ENCODE results near the gene OVAAL. TPM values are rescaled to one million over a fixed set of nuclear protein-coding genes. Genes with fewer than 3 reads are reported as not detected.

Gene OVAAL
- total RNA-seq, 1 experiment from 2014 or later, result not detected

- intact Hi-C loops (cut with micrococcal nuclease; ENCODE audit: unreplicated experiment), result no loop called here
- no peaks in the 10 kb centered on the region for H3K27me3 ChIP-seq (ENCODE audit: insufficient read depth, low read depth)
- no peaks in the 10 kb centered on the region for H3K79me2 ChIP-seq (ENCODE audit: low read depth)
- H3K4me1 ChIP-seq (replicated peaks; ENCODE audit: insufficient read depth), result no peaks in the 10 kb centered on the region
- H3K4me2 ChIP-seq, result no peak overlapping the region
- H3F3A ChIP-seq (ENCODE audit: insufficient read depth, low read depth), result no peaks in the 10 kb centered on the region
- H3K27ac ChIP-seq, result no peak overlapping the region
- no peaks in the 10 kb centered on the region for H4K20me1 ChIP-seq (ENCODE audit: insufficient read depth)
- no peak overlapping the region for H2AFZ ChIP-seq
- ChIA-PET POLR2A (ENCODE audit: unreplicated experiment) (no interaction called here), CTCF (no interaction called here)
- no peaks in the 10 kb centered on the region for H3K9me3 ChIP-seq (ENCODE audit: insufficient read depth, low read depth)
- H3K9me2 ChIP-seq (ENCODE audit: insufficient read depth), result no peaks in the 10 kb centered on the region
- TF ChIP-seq CTCF (conservative IDR thresholded peaks at IDR 0.05) (no peak), EZH2 (IDR thresholded peaks at IDR 0.05; ENCODE audit: low read depth) (no peak)
- H3K4me3 ChIP-seq, result no peak overlapping the region
- H3K36me3 ChIP-seq (ENCODE audit: low read depth), result no peaks in the 10 kb centered on the region
- peak in 1 of 2 experiments; percentile 63 for DNase-seq
- no TSS peak for BruUV-seq (replicated peaks)
These were observed 36.0 kb downstream of the OVAAL start for GRCh38 chr1:180594723-180595122.

GRCh38 chr1:180595966-180596365 is 37.2 kb downstream of the OVAAL start:
- Histone ChIP-seq H4K20me1 (ENCODE audit: insufficient read depth) (no peaks in the 10 kb centered on the region), H2AFZ (no peak overlapping the region), H3K9me2 (ENCODE audit: insufficient read depth) (no peaks in the 10 kb centered on the region), H3K4me1 (replicated peaks; ENCODE audit: insufficient read depth) (no peaks in the 10 kb centered on the region), H3F3A (ENCODE audit: insufficient read depth, low read depth) (no peaks in the 10 kb centered on the region), H3K27me3 (ENCODE audit: insufficient read depth, low read depth) (no peaks in the 10 kb centered on the region), H3K4me3 (no peak overlapping the region), H3K9me3 (ENCODE audit: insufficient read depth, low read depth) (no peaks in the 10 kb centered on the region), H3K27ac (no peak overlapping the region), H3K4me2 (no peak overlapping the region), H3K79me2 (ENCODE audit: low read depth) (no peaks in the 10 kb centered on the region), H3K36me3 (ENCODE audit: low read depth) (no peaks in the 10 kb centered on the region)
- no peak for DNase-seq
- CTCF ChIA-PET, result interaction anchor here (0.6 kb wide), 1 partner anchor 58 kb away, joined by 3 read pairs; no protein-coding TSS in a partner anchor
- TF ChIP-seq EZH2 (IDR thresholded peaks at IDR 0.05; ENCODE audit: low read depth) (no peak), CTCF (conservative IDR thresholded peaks at IDR 0.05) (no peak)
- POLR2A ChIA-PET (ENCODE audit: unreplicated experiment), result no interaction called here
- intact Hi-C loops (cut with micrococcal nuclease; ENCODE audit: unreplicated experiment), result no loop called here
- BruUV-seq (replicated peaks), result no TSS peak

- no peaks in the 10 kb centered on the region for H3K4me1 ChIP-seq (replicated peaks; ENCODE audit: insufficient read depth)
- no peaks in the 10 kb centered on the region for H3K27me3 ChIP-seq (ENCODE audit: insufficient read depth, low read depth)
- no peak for DNase-seq
- H3K9me2 ChIP-seq (ENCODE audit: insufficient read depth), result no peaks in the 10 kb centered on the region
- CTCF ChIA-PET, result no interaction called here
- H3K4me2 ChIP-seq, result no peak overlapping the region
- TF ChIP-seq EZH2 (IDR thresholded peaks at IDR 0.05; ENCODE audit: low read depth) (no peak), CTCF (conservative IDR thresholded peaks at IDR 0.05) (no peak)
- no peaks in the 10 kb centered on the region for H4K20me1 ChIP-seq (ENCODE audit: insufficient read depth)
- no peak overlapping the region for H3K27ac ChIP-seq
- no peaks in the 10 kb centered on the region for H3F3A ChIP-seq (ENCODE audit: insufficient read depth, low read depth)
- H3K9me3 ChIP-seq (ENCODE audit: insufficient read depth, low read depth), result no peaks in the 10 kb centered on the region
- POLR2A ChIA-PET (ENCODE audit: unreplicated experiment), result no interaction called here
- intact Hi-C loops (cut with micrococcal nuclease; ENCODE audit: unreplicated experiment), result no loop called here
- no TSS peak for BruUV-seq (replicated peaks)
- H3K4me3 ChIP-seq, result no peak overlapping the region
- no peaks in the 10 kb centered on the region for H3K36me3 ChIP-seq (ENCODE audit: low read depth)
- no peaks in the 10 kb centered on the region for H3K79me2 ChIP-seq (ENCODE audit: low read depth)
- H2AFZ ChIP-seq, result no peak overlapping the region
These were observed 38.8 kb downstream of the OVAAL start for GRCh38 chr1:180597520-180597919.
